ENCODE data around the gene TOMM6. TPM values are rescaled to one million over a fixed set of nuclear protein-coding genes. Genes with fewer than 3 reads are reported as not detected.

Gene TOMM6
- total RNA-seq, 1 donor from 2014 or later = 167 TPM

- no peak for DNase-seq (ENCODE audit: low spot score)
- no peak for TF ChIP-seq CTCF (IDR thresholded peaks at IDR 0.05; ENCODE audit: unreplicated experiment)
- peaks cover 4% of the 10 kb centered on the region for H3K4me1 Mint-ChIP-seq (ENCODE audit: unreplicated experiment)
- H3K4me3 Mint-ChIP-seq (ENCODE audit: unreplicated experiment) = no peak overlapping the region
- no peaks in the 10 kb centered on the region for H3K36me3 Mint-ChIP-seq (ENCODE audit: low read depth, unreplicated experiment)
- no peak overlapping the region for H3K27ac Mint-ChIP-seq (ENCODE audit: unreplicated experiment)
- no peaks in the 10 kb centered on the region for H3K9me3 Mint-ChIP-seq (ENCODE audit: unreplicated experiment)
- H3K27me3 Mint-ChIP-seq (ENCODE audit: unreplicated experiment) = no peaks in the 10 kb centered on the region
Measured at GRCh38 chr6:41813469-41813868, 26.0 kb downstream of the TOMM6 start.

GRCh38 chr6:41813956-41814355 lies 26.5 kb downstream of the TOMM6 start:
- Mint-ChIP-seq H3K4me1 (ENCODE audit: unreplicated experiment) (peaks cover 4% of the 10 kb centered on the region), H3K27ac (ENCODE audit: unreplicated experiment) (no peak overlapping the region), H3K27me3 (ENCODE audit: unreplicated experiment) (no peaks in the 10 kb centered on the region), H3K4me3 (ENCODE audit: unreplicated experiment) (no peak overlapping the region), H3K9me3 (ENCODE audit: unreplicated experiment) (no peaks in the 10 kb centered on the region), H3K36me3 (ENCODE audit: low read depth, unreplicated experiment) (no peaks in the 10 kb centered on the region)
- no peak for TF ChIP-seq CTCF (IDR thresholded peaks at IDR 0.05; ENCODE audit: unreplicated experiment)
- no peak for DNase-seq (ENCODE audit: low spot score)

GRCh38 chr6:41814629-41815028 lies 27.1 kb downstream of the TOMM6 start:
- DNase-seq (ENCODE audit: low spot score) = no peak
- H3K27ac Mint-ChIP-seq (ENCODE audit: unreplicated experiment) = no peak overlapping the region
- no peaks in the 10 kb centered on the region for H3K36me3 Mint-ChIP-seq (ENCODE audit: low read depth, unreplicated experiment)
- H3K27me3 Mint-ChIP-seq (ENCODE audit: unreplicated experiment) = no peaks in the 10 kb centered on the region
- no peak for TF ChIP-seq CTCF (IDR thresholded peaks at IDR 0.05; ENCODE audit: unreplicated experiment)
- H3K4me3 Mint-ChIP-seq (ENCODE audit: unreplicated experiment) = no peak overlapping the region
- H3K4me1 Mint-ChIP-seq (ENCODE audit: unreplicated experiment) = peaks cover 4% of the 10 kb centered on the region
- H3K9me3 Mint-ChIP-seq (ENCODE audit: unreplicated experiment) = no peaks in the 10 kb centered on the region

- H3K4me1 Mint-ChIP-seq (ENCODE audit: unreplicated experiment) = peaks cover 4% of the 10 kb centered on the region
- no peaks in the 10 kb centered on the region for H3K27me3 Mint-ChIP-seq (ENCODE audit: unreplicated experiment)
- no peaks in the 10 kb centered on the region for H3K36me3 Mint-ChIP-seq (ENCODE audit: low read depth, unreplicated experiment)
- no peak for DNase-seq (ENCODE audit: low spot score)
- H3K27ac Mint-ChIP-seq (ENCODE audit: unreplicated experiment) = no peak overlapping the region
- no peaks in the 10 kb centered on the region for H3K9me3 Mint-ChIP-seq (ENCODE audit: unreplicated experiment)
- TF ChIP-seq CTCF (IDR thresholded peaks at IDR 0.05; ENCODE audit: unreplicated experiment) = no peak
- H3K4me3 Mint-ChIP-seq (ENCODE audit: unreplicated experiment) = no peak overlapping the region
Measured at GRCh38 chr6:41815587-41815986, 28.1 kb downstream of the TOMM6 start.

- no peak for DNase-seq (ENCODE audit: low spot score)
- TF ChIP-seq CTCF (IDR thresholded peaks at IDR 0.05; ENCODE audit: unreplicated experiment) = no peak
- Mint-ChIP-seq H3K4me3 (ENCODE audit: unreplicated experiment) (no peak overlapping the region), H3K4me1 (ENCODE audit: unreplicated experiment) (peaks cover 4% of the 10 kb centered on the region), H3K27me3 (ENCODE audit: unreplicated experiment) (no peaks in the 10 kb centered on the region), H3K36me3 (ENCODE audit: low read depth, unreplicated experiment) (no peaks in the 10 kb centered on the region), H3K27ac (ENCODE audit: unreplicated experiment) (no peak overlapping the region), H3K9me3 (ENCODE audit: unreplicated experiment) (no peaks in the 10 kb centered on the region)
Measured at GRCh38 chr6:41818271-41819054, 31.0 kb downstream of the TOMM6 start.
